Osteoblast (primary cell): Measurements from ENCODE around the gene LIPK. TPM values are rescaled to one million over a fixed set of nuclear protein-coding genes. Genes with fewer than 3 reads are reported as not detected.

ENCODE experiments used
- DNase-seq: peaks from one replicate; pipeline ENCODE4 v3.0.0; 2011; ENCODE audit warnings: low spot score, mixed read lengths; ENCODE audit not compliant: insufficient read length; ENCODE audit errors: missing footprints
- H2AFZ ChIP-seq: 2 replicates; pipeline ENCODE4 v1.6.0; 2011; ENCODE audit warnings: mild to moderate bottlenecking, low read length
- H3K27ac ChIP-seq: 2 replicates; pipeline ENCODE4 v1.5.1; 2011; ENCODE audit warnings: mild to moderate bottlenecking, low read depth, low read length, moderate library complexity
- H3K27me3 ChIP-seq: 2 replicates; pipeline ENCODE4 v1.6.0; 2012; ENCODE audit warnings: mild to moderate bottlenecking, control low read depth, inconsistent platforms, low read length, moderate library complexity; ENCODE audit not compliant: insufficient read depth
- H3K36me3 ChIP-seq: 2 replicates; pipeline ENCODE4 v1.5.1; 2011; ENCODE audit warnings: mild to moderate bottlenecking, low read length, control low read depth, moderate library complexity; ENCODE audit not compliant: insufficient read depth
- H3K4me1 ChIP-seq: 2 replicates; pipeline ENCODE4 v1.5.1; 2011; ENCODE audit warnings: mild to moderate bottlenecking, low read length, control low read depth, moderate library complexity; ENCODE audit not compliant: insufficient read depth
- H3K4me2 ChIP-seq: 2 replicates; pipeline ENCODE4 v1.6.0; 2011; ENCODE audit warnings: mild to moderate bottlenecking, low read length; ENCODE audit not compliant: insufficient read depth
- H3K4me3 ChIP-seq: fragments of 200-600 bp; sonication (generic); 3 replicates; pipeline ENCODE4 v1.5.1; 2012; ENCODE audit warnings: mild to moderate bottlenecking, low read length, inconsistent platforms; ENCODE audit not compliant: insufficient read depth
- H3K79me2 ChIP-seq: 2 replicates; pipeline ENCODE4 v1.6.0; 2012; ENCODE audit warnings: mild to moderate bottlenecking, low read length, control low read depth, inconsistent platforms; ENCODE audit not compliant: insufficient read depth
- H3K9me3 ChIP-seq: 2 replicates; pipeline ENCODE4 v1.5.1; 2011; ENCODE audit warnings: low read depth, low read length, control low read depth
- H4K20me1 ChIP-seq: 2 replicates; pipeline ENCODE4 v1.6.0; 2012; ENCODE audit warnings: mild to moderate bottlenecking, low read length, control low read depth; ENCODE audit not compliant: insufficient read depth
- CTCF ChIP-seq: IDR thresholded peaks from 2 replicates; pipeline ENCODE4 v1.5.1; 2011; ENCODE audit warnings: mild to moderate bottlenecking, low read depth, low read length, moderate library complexity; ENCODE audit errors: extremely low read depth
- total RNA-seq: library from RNA; depleted of rRNA; stranded (reverse); fragments of >200 nt; gene quantifications from 2 replicates; pipeline ENCODE4 v1.2.3, GENCODE V29; 2012

Gene LIPK
- total RNA-seq, 1 donor = not detected

DNA sequence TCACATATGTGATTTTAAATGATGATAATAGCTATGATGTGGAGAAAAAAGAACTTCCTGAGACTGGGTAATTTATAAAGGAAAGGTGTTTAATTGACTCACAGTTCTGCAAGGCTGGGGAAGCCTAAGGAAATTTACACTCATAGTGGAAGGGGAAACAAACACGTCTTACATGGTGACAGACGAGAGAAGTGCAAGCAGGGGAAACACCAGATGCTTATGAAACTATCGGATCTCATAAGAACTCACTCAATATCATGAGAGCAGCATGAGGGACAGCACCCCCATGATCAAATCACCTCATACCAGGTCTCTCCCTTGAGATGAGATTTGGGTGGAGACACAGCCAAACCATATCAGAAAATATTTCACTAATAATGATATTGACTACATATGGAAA lies 49.7 kb downstream of the LIPK start:
- DNase-seq = no peak
- Histone ChIP-seq H2AFZ (no peak overlapping the region), H3K79me2 (no peaks in the 10 kb centered on the region), H3K9me3 (no peaks in the 10 kb centered on the region), H3K27ac (no peak overlapping the region), H3K4me2 (no peak overlapping the region), H3K4me3 (no peak overlapping the region), H3K27me3 (no peaks in the 10 kb centered on the region), H4K20me1 (no peaks in the 10 kb centered on the region), H3K4me1 (peaks cover 8% of the 10 kb centered on the region), H3K36me3 (no peaks in the 10 kb centered on the region)
- TF ChIP-seq CTCF = no peak

GRCh38 chr10:88756660-88757059 lies 50.6 kb downstream of the LIPK start:
- Histone ChIP-seq H3K9me3 (no peaks in the 10 kb centered on the region), H3K27me3 (no peaks in the 10 kb centered on the region), H2AFZ (no peak overlapping the region), H3K36me3 (no peaks in the 10 kb centered on the region), H3K4me3 (no peak overlapping the region), H4K20me1 (no peaks in the 10 kb centered on the region), H3K4me2 (no peak overlapping the region), H3K79me2 (no peaks in the 10 kb centered on the region), H3K27ac (no peak overlapping the region), H3K4me1 (peaks cover 8% of the 10 kb centered on the region)
- TF ChIP-seq CTCF = no peak
- no peak for DNase-seq

- H2AFZ ChIP-seq = no peak within 1 kb of the TSS
- H3K9me3 ChIP-seq = no peaks in the 10 kb centered on the region
- H4K20me1 ChIP-seq = no peaks in the 10 kb centered on the region
- no peak for TF ChIP-seq CTCF
- H3K4me3 ChIP-seq = no peak within 1 kb of the TSS
- no peaks in the 10 kb centered on the region for H3K36me3 ChIP-seq
- peaks cover 2% of the 10 kb centered on the region for H3K4me1 ChIP-seq
- H3K27me3 ChIP-seq = no peaks in the 10 kb centered on the region
- no peak for DNase-seq
- no peak within 1 kb of the TSS for H3K27ac ChIP-seq
- no peaks in the 10 kb centered on the region for H3K79me2 ChIP-seq
- H3K4me2 ChIP-seq = no peak within 1 kb of the TSS
Measured at GRCh38 chr10:88759366-88760101, 53.5 kb downstream of the LIPK start, which contains the start of gene LIPN. TSS of gene LIPN (plus strand) at chr10:88760020. CDS start at chr10:88761406, 1,386 bp downstream.

- H3K9me3 ChIP-seq = no peaks in the 10 kb centered on the region
- no peaks in the 10 kb centered on the region for H3K27me3 ChIP-seq
- no peak overlapping the region for H3K4me3 ChIP-seq
- H3K79me2 ChIP-seq = no peaks in the 10 kb centered on the region
- H3K4me2 ChIP-seq = no peak overlapping the region
- DNase-seq = no peak
- no peak overlapping the region for H2AFZ ChIP-seq
- H4K20me1 ChIP-seq = no peaks in the 10 kb centered on the region
- no peaks in the 10 kb centered on the region for H3K36me3 ChIP-seq
- no peak for TF ChIP-seq CTCF
- peaks cover 1% of the 10 kb centered on the region for H3K4me1 ChIP-seq
- no peak overlapping the region for H3K27ac ChIP-seq
Measured at GRCh38 chr10:88762906-88763305, 56.9 kb downstream of the LIPK start.
